Esophagus muscularis mucosa (tissue), 4 donors: ENCODE data around the gene MPRIP. TPM values are rescaled to one million over a fixed set of nuclear protein-coding genes. Genes with fewer than 3 reads are reported as not detected.

ENCODE experiments used
- DNase-seq: peaks from one replicate; pipeline ENCODE4 v3.0.0-alpha.2; 2017; ENCODE audit errors: extremely low spot score
- H3K27ac ChIP-seq, 4 donors: fragments of 200-600 bp; sonication (generic); replicated peaks in 1 of 4; 1 replicate in 3 of 4; 2 replicates in 1 of 4; pipeline ENCODE4 v1.5.1; 2016 to 2019; ENCODE audit warnings: mild to moderate bottlenecking in 1 of 4
- H3K27me3 ChIP-seq, 4 donors: fragments of 200-600 bp; sonication (generic); one replicate each; pipeline versions ENCODE4 v1.5.1 to v1.6.0; 2016 to 2019
- H3K36me3 ChIP-seq, 4 donors: fragments of 200-600 bp; sonication (generic); one replicate each; pipeline ENCODE4 v1.5.1; 2016 to 2019
- H3K4me1 ChIP-seq, 4 donors: fragments of 200-600 bp; sonication (generic); one replicate each; pipeline ENCODE4 v1.5.1; 2016 to 2019
- H3K4me3 ChIP-seq, 4 donors: fragments of 200-600 bp; sonication (generic); 1 replicate in 2 of 4; 2 replicates in 2 of 4; pipeline ENCODE4 v1.5.1; 2016 to 2019; ENCODE audit warnings: mild to moderate bottlenecking in 4 of 4, moderate library complexity in 1 of 4
- H3K9me3 ChIP-seq, 4 donors: fragments of 200-600 bp; sonication (generic); 1 replicate in 3 of 4; 2 replicates in 1 of 4; pipeline ENCODE4 v1.5.1; 2016 to 2019
- CTCF ChIP-seq, 3 experiments: fragments of 200-600 bp in 2 of 3; fragments of 450-650 bp in 1 of 3; sonication (generic) in 2 of 3; IDR thresholded peaks; one replicate each; pipeline ENCODE4 v1.5.1; 2017 to 2019; ENCODE audit warnings: antibody characterized with exemption in 3 of 3, mild to moderate bottlenecking in 2 of 3, moderate library complexity in 1 of 3
- EP300 ChIP-seq: sonication (generic); formaldehyde crosslinking; IDR thresholded peaks from one replicate; pipeline ENCODE4 v1.6.1; 2017; ENCODE audit warnings: antibody characterized with exemption
- POLR2A ChIP-seq: fragments of 450-650 bp; IDR thresholded peaks from one replicate; pipeline ENCODE4 v1.6.1; 2017; ENCODE audit warnings: antibody characterized with exemption, moderate library complexity, mild to moderate bottlenecking, low read depth
- POLR2AphosphoS5 ChIP-seq, 2 donors: sonication (generic); formaldehyde crosslinking; IDR thresholded peaks; one replicate each; pipeline ENCODE4 v1.6.1; 2017; ENCODE audit warnings: antibody characterized with exemption in 2 of 2
- WGBS: methylation state at CpG from one replicate; pipeline ENCODE4 v1.1.5; 2018; 5-methylcytosine and 5-hydroxymethylcytosine counted together
- intact Hi-C: fragments of 100-400 bp; cut with DNase I; formaldehyde crosslinking; loops from one replicate; pipeline ENCODE4 v1.15.1; 2023
- total RNA-seq, 4 donors: library from RNA; depleted of rRNA; stranded (reverse); fragments of >200 nt; gene quantifications; one replicate each; pipeline versions ENCODE4 v1.1.0 to v1.2.1, GENCODE V29; 2016

The MPRIP gene
- total RNA-seq, 4 donors from 2014 or later = 108 to 194 (median 129) TPM

- H3K36me3 ChIP-seq = peaks cover 37 to 82% (median 77%) of the 10 kb centered on the region in 4 donors
- no peak for TF ChIP-seq POLR2A
- peak overlapping the region; percentile 66 to 79 (median 75) for H3K27ac ChIP-seq
- no peaks in the 10 kb centered on the region for H3K9me3 ChIP-seq
- peaks cover 19 to 36% (median 26%) of the 10 kb centered on the region in 4 donors for H3K4me1 ChIP-seq
- no peaks in the 10 kb centered on the region for H3K27me3 ChIP-seq
- no peak overlapping the region for H3K4me3 ChIP-seq
- WGBS = 91% methylated on average over 5 of the region's 5 CpGs
- DNase-seq = no peak
- intact Hi-C loops = loop anchor here (5.0 to 10.0 kb wide), 2 partner anchors 86 to 146 kb away; partner anchors contain the start of gene FLCN
These were observed 108.8 kb downstream of the MPRIP start for GRCh38 chr17:17151055-17151454.

GRCh38 chr17:17151541-17151940 is 109.3 kb downstream of the MPRIP start:
- 60% methylated on average over 1 of the region's 3 CpGs for WGBS

GRCh38 chr17:17151962-17152361 is 109.7 kb downstream of the MPRIP start:
- peaks cover 34 to 82% (median 77%) of the 10 kb centered on the region in 4 donors for H3K36me3 ChIP-seq
- intact Hi-C loops = loop anchor here (5.0 to 10.0 kb wide), 2 partner anchors 85 to 147 kb away; partner anchors contain the start of gene FLCN
- no peaks in the 10 kb centered on the region for H3K27me3 ChIP-seq
- 10% methylated on average over 4 of the region's 8 CpGs for WGBS
- H3K4me3 ChIP-seq = no peak overlapping the region
- peak overlapping the region; percentile 66 to 79 (median 75) for H3K27ac ChIP-seq
- peaks cover 22 to 36% (median 30%) of the 10 kb centered on the region in 4 donors for H3K4me1 ChIP-seq
- H3K9me3 ChIP-seq = no peaks in the 10 kb centered on the region
- peak; percentile 60 to 69 for TF ChIP-seq POLR2AphosphoS5 (IDR thresholded peaks at IDR 0.05)
- no peak for TF ChIP-seq CTCF (IDR thresholded peaks at IDR 0.05)
- DNase-seq = peak; percentile 95

More at GRCh38 chr17:17151541-17151940, 109.3 kb downstream of the MPRIP start:
- intact Hi-C loops = loop anchor here (5.0 to 10.0 kb wide), 2 partner anchors 86 to 147 kb away; partner anchors contain the start of gene FLCN
- Histone ChIP-seq H3K27me3 (no peaks in the 10 kb centered on the region), H3K4me3 (no peak overlapping the region), H3K36me3 (peaks cover 37 to 82% (median 77%) of the 10 kb centered on the region in 4 donors), H3K27ac (peak overlapping the region; percentile 66 to 79 (median 75)), H3K4me1 (peaks cover 22 to 36% (median 29%) of the 10 kb centered on the region in 4 donors), H3K9me3 (no peaks in the 10 kb centered on the region)
- DNase-seq = no peak
- no peak for TF ChIP-seq CTCF (IDR thresholded peaks at IDR 0.05)
- no peak for TF ChIP-seq POLR2AphosphoS5 (IDR thresholded peaks at IDR 0.05)
- no peak for TF ChIP-seq POLR2A
- TF ChIP-seq EP300 = no peak

- Histone ChIP-seq H3K9me3 (no peaks in the 10 kb centered on the region), H3K36me3 (peaks cover 33 to 82% (median 77%) of the 10 kb centered on the region in 4 donors), H3K27me3 (no peaks in the 10 kb centered on the region), H3K4me1 (peaks cover 22 to 36% (median 30%) of the 10 kb centered on the region in 4 donors), H3K4me3 (no peak overlapping the region), H3K27ac (peak overlapping the region; percentile 66 to 79 (median 75))
- intact Hi-C loops = loop anchor here (5.0 to 10.0 kb wide), 2 partner anchors 85 to 148 kb away; partner anchors contain the start of gene FLCN
- TF ChIP-seq POLR2A = no peak
- no peak for TF ChIP-seq EP300
- no peak for TF ChIP-seq POLR2AphosphoS5 (IDR thresholded peaks at IDR 0.05)
- WGBS = 60% methylated on average over 4 of the region's 4 CpGs
- DNase-seq = no peak
These were observed 110.1 kb downstream of the MPRIP start for GRCh38 chr17:17152385-17152784.

GRCh38 chr17:17153071-17153470 is 110.8 kb downstream of the MPRIP start:
- Histone ChIP-seq H3K4me3 (no peak overlapping the region), H3K4me1 (peaks cover 22 to 36% (median 30%) of the 10 kb centered on the region in 4 donors), H3K27me3 (no peaks in the 10 kb centered on the region), H3K27ac (peak overlapping the region in 2 of 4 donors; percentile 66 to 78), H3K9me3 (no peaks in the 10 kb centered on the region), H3K36me3 (peaks cover 32 to 82% (median 77%) of the 10 kb centered on the region in 4 donors)
- TF ChIP-seq CTCF (IDR thresholded peaks at IDR 0.05) (no peak), EP300 (no peak), POLR2A (no peak), POLR2AphosphoS5 (IDR thresholded peaks at IDR 0.05) (no peak)
- intact Hi-C loops = loop anchor here (5.0 to 10.0 kb wide), 2 partner anchors 84 to 148 kb away; partner anchors contain the start of gene FLCN
- DNase-seq = no peak
- 79% methylated on average over 9 of the region's 9 CpGs for WGBS
